Breast epithelium (tissue), 4 donors: Measurements from ENCODE around the gene CDK14. TPM values are rescaled to one million over a fixed set of nuclear protein-coding genes. Genes with fewer than 3 reads are reported as not detected.

ENCODE experiments used
- DNase-seq, 2 donors: peaks; one replicate each; pipeline ENCODE4 v3.0.0-alpha.2; 2019; ENCODE audit warnings: low spot score in 2 of 2
- H3K27ac ChIP-seq, 2 donors: fragments of 200-600 bp; sonication (generic) in 1 of 2; one replicate each; pipeline ENCODE4 v1.5.1; 2016 to 2019; ENCODE audit warnings: mild to moderate bottlenecking in 1 of 2
- H3K27me3 ChIP-seq, 2 donors: fragments of 200-600 bp; sonication (generic) in 1 of 2; one replicate each; pipeline versions ENCODE4 v1.5.1 to v1.6.0; 2017 to 2019; ENCODE audit warnings: control low read depth in 1 of 2, mild to moderate bottlenecking in 1 of 2
- H3K36me3 ChIP-seq: fragments of 200-600 bp; one replicate; pipeline ENCODE4 v1.5.1; 2019
- H3K4me1 ChIP-seq, 2 donors: fragments of 200-600 bp; sonication (generic); one replicate each; pipeline ENCODE4 v1.5.1; 2016 to 2019; ENCODE audit warnings: control low read depth in 1 of 2
- H3K4me3 ChIP-seq, 3 donors: fragments of 200-600 bp; sonication (generic); 1 replicate in 2 of 3; 2 replicates in 1 of 3; pipeline ENCODE4 v1.5.1; 2016 to 2019; ENCODE audit warnings: mild to moderate bottlenecking in 3 of 3, moderate library complexity in 2 of 3
- H3K9me3 ChIP-seq, 2 donors: fragments of 200-600 bp; sonication (generic) in 1 of 2; one replicate each; pipeline ENCODE4 v1.5.1; 2016 to 2019; ENCODE audit warnings: control low read depth in 1 of 2
- POLR2A ChIP-seq: fragments of 450-650 bp; IDR thresholded peaks from one replicate; pipeline ENCODE4 v1.6.1; 2016; ENCODE audit warnings: antibody characterized with exemption, mild to moderate bottlenecking, moderate library complexity
- POLR2AphosphoS5 ChIP-seq, 3 donors: sonication (generic); formaldehyde crosslinking; IDR thresholded peaks; one replicate each; pipeline ENCODE4 v1.6.1; 2017; ENCODE audit warnings: antibody characterized with exemption in 3 of 3
- intact Hi-C: fragments of 100-400 bp; cut with DNase I; formaldehyde crosslinking; loops from one replicate; pipeline ENCODE4 v1.15.1; 2023; ENCODE audit warnings: low total_unique reads
- total RNA-seq, 3 donors: library from RNA; depleted of rRNA; stranded (reverse); fragments of >200 nt; gene quantifications; one replicate each; pipeline ENCODE4 v1.1.0, GENCODE V29; 2016
- TF ChIP-seq, protein P1 (sequence below), 3 donors: fragments of 450-650 bp; IDR thresholded peaks; one replicate each; pipeline ENCODE4 v1.5.1; 2016 to 2017; ENCODE audit warnings: antibody characterized with exemption in 3 of 3, mild to moderate bottlenecking in 3 of 3, moderate library complexity in 3 of 3

The CDK14 gene
- total RNA-seq, 3 donors from 2014 or later, result 16.3 to 64.7 (median 29.8) TPM

DNA sequence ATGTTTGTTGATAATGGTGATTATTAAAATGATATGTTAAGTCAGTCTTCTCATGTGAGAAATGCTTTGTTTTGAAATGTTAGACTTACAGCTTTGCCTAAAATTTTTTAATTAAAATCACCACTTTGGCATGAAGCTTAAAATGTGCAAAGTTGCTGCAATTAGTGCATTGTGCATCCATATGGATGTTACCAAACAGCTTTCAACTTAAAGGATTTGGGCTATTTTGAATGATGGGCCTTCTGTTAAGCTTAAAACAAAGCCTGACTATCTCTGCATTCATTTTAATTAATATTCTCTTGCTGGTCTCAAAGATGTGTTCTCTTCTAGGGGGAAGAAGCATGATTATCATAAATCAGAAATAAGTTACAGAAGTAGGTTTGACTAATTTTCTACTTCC is 603.5 kb downstream of the CDK14 start:
- intact Hi-C loops, result no loop called here

DNA sequence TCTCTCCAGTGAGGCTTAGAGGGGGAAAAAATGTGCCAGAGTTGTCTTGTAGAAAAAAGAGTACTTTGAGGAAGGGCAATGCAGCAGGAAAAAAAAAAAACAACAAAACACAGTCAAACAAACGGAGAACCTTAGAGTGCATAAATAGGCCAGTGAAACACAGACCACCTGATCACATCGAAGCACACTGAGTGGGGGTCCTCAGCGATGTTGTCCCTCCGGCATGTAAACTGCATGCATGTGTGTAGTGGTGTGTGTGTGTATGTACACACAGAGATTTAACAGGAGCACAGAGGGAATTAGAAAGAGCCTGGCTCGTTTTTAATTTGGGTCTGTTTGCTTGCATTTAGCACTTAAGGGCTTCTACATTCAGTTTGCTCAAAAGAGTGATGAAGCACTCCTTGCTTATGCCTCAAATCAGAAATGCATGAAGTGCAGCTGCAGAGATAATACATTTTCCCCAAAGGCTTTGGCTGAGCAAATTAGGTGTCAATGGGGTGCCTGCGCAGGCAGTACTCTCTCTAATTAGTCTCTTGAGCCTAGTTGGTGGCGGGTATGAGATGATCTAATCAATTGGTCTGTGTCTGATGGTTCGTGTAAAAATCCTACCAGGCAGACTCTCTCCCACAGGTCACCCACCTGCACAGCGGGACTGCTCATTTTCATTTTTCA is 605.5 kb downstream of the CDK14 start:
- Histone ChIP-seq H3K4me3 (no peak overlapping the region), H3K9me3 (no peaks in the 10 kb centered on the region), H3K27me3 (no peaks in the 10 kb centered on the region), H3K4me1 (no peaks in the 10 kb centered on the region), H3K36me3 (no peaks in the 10 kb centered on the region), H3K27ac (no peak overlapping the region)
- intact Hi-C loops, result loop anchor here (10.0 kb wide), 1 partner anchor 1843 kb away; no protein-coding TSS in a partner anchor
- DNase-seq, result no peak
- no peak for TF ChIP-seq POLR2A
- no peak for TF ChIP-seq POLR2AphosphoS5 (IDR thresholded peaks at IDR 0.05)
- TF ChIP-seq, protein P1, sequence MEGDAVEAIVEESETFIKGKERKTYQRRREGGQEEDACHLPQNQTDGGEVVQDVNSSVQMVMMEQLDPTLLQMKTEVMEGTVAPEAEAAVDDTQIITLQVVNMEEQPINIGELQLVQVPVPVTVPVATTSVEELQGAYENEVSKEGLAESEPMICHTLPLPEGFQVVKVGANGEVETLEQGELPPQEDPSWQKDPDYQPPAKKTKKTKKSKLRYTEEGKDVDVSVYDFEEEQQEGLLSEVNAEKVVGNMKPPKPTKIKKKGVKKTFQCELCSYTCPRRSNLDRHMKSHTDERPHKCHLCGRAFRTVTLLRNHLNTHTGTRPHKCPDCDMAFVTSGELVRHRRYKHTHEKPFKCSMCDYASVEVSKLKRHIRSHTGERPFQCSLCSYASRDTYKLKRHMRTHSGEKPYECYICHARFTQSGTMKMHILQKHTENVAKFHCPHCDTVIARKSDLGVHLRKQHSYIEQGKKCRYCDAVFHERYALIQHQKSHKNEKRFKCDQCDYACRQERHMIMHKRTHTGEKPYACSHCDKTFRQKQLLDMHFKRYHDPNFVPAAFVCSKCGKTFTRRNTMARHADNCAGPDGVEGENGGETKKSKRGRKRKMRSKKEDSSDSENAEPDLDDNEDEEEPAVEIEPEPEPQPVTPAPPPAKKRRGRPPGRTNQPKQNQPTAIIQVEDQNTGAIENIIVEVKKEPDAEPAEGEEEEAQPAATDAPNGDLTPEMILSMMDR (IDR thresholded peaks at IDR 0.05), result no peak

More for the DNA sequence above, 603.5 kb downstream of the CDK14 start:
- no peaks in the 10 kb centered on the region for H3K9me3 ChIP-seq
- TF ChIP-seq POLR2AphosphoS5 (IDR thresholded peaks at IDR 0.05) (no peak), POLR2A (no peak)
- TF ChIP-seq, protein P1 (IDR thresholded peaks at IDR 0.05), result no peak
- H3K27ac ChIP-seq, result no peak overlapping the region
- DNase-seq, result no peak
- no peak overlapping the region for H3K4me3 ChIP-seq
- no peaks in the 10 kb centered on the region for H3K36me3 ChIP-seq
- H3K27me3 ChIP-seq, result no peaks in the 10 kb centered on the region
- no peaks in the 10 kb centered on the region for H3K4me1 ChIP-seq

GRCh38 chr7:91206361-91206960 is 610.3 kb downstream of the CDK14 start:
- no peak overlapping the region for H3K4me3 ChIP-seq
- H3K4me1 ChIP-seq, result no peaks in the 10 kb centered on the region
- no peaks in the 10 kb centered on the region for H3K36me3 ChIP-seq
- no peaks in the 10 kb centered on the region for H3K9me3 ChIP-seq
- no peak for TF ChIP-seq POLR2A
- TF ChIP-seq POLR2AphosphoS5 (IDR thresholded peaks at IDR 0.05), result no peak
- TF ChIP-seq, protein P1 (IDR thresholded peaks at IDR 0.05), result no peak
- no peak for DNase-seq
- no peak overlapping the region for H3K27ac ChIP-seq
- intact Hi-C loops, result loop anchor here (10.0 kb wide), 1 partner anchor 1838 kb away; no protein-coding TSS in a partner anchor
- no peaks in the 10 kb centered on the region for H3K27me3 ChIP-seq

- no peak overlapping the region for H3K4me3 ChIP-seq
- TF ChIP-seq, protein P1 (IDR thresholded peaks at IDR 0.05), result no peak
- TF ChIP-seq POLR2A, result no peak
- TF ChIP-seq POLR2AphosphoS5 (IDR thresholded peaks at IDR 0.05), result no peak
- no peaks in the 10 kb centered on the region for H3K9me3 ChIP-seq
Measured at GRCh38 chr7:91212582-91212981, 616.5 kb downstream of the CDK14 start.

GRCh38 chr7:91226411-91226810 is 630.3 kb downstream of the CDK14 start:
- Histone ChIP-seq H3K36me3 (no peaks in the 10 kb centered on the region), H3K27me3 (no peaks in the 10 kb centered on the region), H3K27ac (no peak overlapping the region), H3K4me3 (no peak overlapping the region), H3K9me3 (no peaks in the 10 kb centered on the region), H3K4me1 (no peaks in the 10 kb centered on the region)
- intact Hi-C loops, result no loop called here
- no peak for DNase-seq
- TF ChIP-seq POLR2AphosphoS5 (IDR thresholded peaks at IDR 0.05), result no peak
- TF ChIP-seq POLR2A, result no peak
- TF ChIP-seq, protein P1 (IDR thresholded peaks at IDR 0.05), result no peak

More at GRCh38 chr7:91212582-91212981, 616.5 kb downstream of the CDK14 start:
- no peaks in the 10 kb centered on the region for H3K4me1 ChIP-seq
- DNase-seq, result no peak
- H3K36me3 ChIP-seq, result no peaks in the 10 kb centered on the region
- H3K27me3 ChIP-seq, result no peaks in the 10 kb centered on the region
- no peak overlapping the region for H3K27ac ChIP-seq
- intact Hi-C loops, result no loop called here
